ENCODE measurements around the gene GAP43. TPM values are rescaled to one million over a fixed set of nuclear protein-coding genes. Genes with fewer than 3 reads are reported as not detected.

The GAP43 gene
- total and polyA plus RNA-seq, 7 donors: 0.60 to 18.9 (median 7.7) TPM; not detected in 1

- Histone ChIP-seq H3K4me3 (no peak overlapping the region), H3K4me1 (no peaks in the 10 kb centered on the region), H3K36me3 (no peaks in the 10 kb centered on the region), H3K9me3 (no peaks in the 10 kb centered on the region), H3K27me3 (no peaks in the 10 kb centered on the region), H3K27ac (no peak overlapping the region)
- no peak for DNase-seq
- TF ChIP-seq CTCF (IDR thresholded peaks at IDR 0.05) (no peak), POLR2AphosphoS5 (IDR thresholded peaks at IDR 0.05) (no peak), EP300 (IDR thresholded peaks at IDR 0.05) (no peak), POLR2A (IDR thresholded peaks at IDR 0.05) (no peak)
- intact Hi-C loops (cut with DNase I): no loop called here
- 79 to 88% methylated on average over 3 of the region's 3 CpGs for WGBS, 2 donors
Measured at GRCh38 chr3:115709931-115710330, 86.6 kb downstream of the GAP43 start.

DNA sequence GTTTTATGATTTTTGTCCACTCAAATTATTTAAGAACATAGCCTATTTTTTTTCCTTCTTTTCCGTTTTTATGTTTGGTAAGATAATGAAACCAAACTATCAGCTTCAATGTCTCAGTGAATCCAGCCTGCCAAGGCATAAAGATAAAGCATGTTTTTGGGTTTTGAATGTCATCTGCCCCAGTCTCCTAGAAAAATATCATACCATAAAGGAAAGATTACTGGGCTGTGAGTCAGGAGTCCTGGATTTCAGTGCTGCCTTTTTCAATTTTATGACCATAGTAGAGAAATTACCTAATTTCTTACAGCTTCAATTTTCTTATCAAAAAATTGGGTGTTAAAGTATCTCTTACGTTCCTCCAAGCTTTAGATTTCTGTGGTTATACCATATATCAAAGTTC is 87.5 kb downstream of the GAP43 start:
- Histone ChIP-seq H3K4me1 (no peaks in the 10 kb centered on the region), H3K36me3 (no peaks in the 10 kb centered on the region), H3K27ac (no peak overlapping the region), H3K9me3 (no peaks in the 10 kb centered on the region), H3K4me3 (no peak overlapping the region), H3K27me3 (no peaks in the 10 kb centered on the region)
- intact Hi-C loops (cut with DNase I): no loop called here
- TF ChIP-seq POLR2A (IDR thresholded peaks at IDR 0.05) (no peak), POLR2AphosphoS5 (IDR thresholded peaks at IDR 0.05) (no peak), EP300 (IDR thresholded peaks at IDR 0.05) (no peak), CTCF (IDR thresholded peaks at IDR 0.05) (no peak)
- DNase-seq: no peak
- WGBS, 2 donors: 47 to 71% methylated on average over 2 of the region's 2 CpGs

- intact Hi-C loops (cut with DNase I): no loop called here
- Histone ChIP-seq H3K27me3 (no peaks in the 10 kb centered on the region), H3K27ac (no peak overlapping the region), H3K4me3 (no peak overlapping the region), H3K36me3 (no peaks in the 10 kb centered on the region), H3K9me3 (no peaks in the 10 kb centered on the region), H3K4me1 (no peaks in the 10 kb centered on the region)
- no peak for DNase-seq
- 0% methylated on average over 1 of the region's 1 CpG for WGBS, 2 donors
- TF ChIP-seq EP300 (IDR thresholded peaks at IDR 0.05): no peak
- no peak for TF ChIP-seq POLR2AphosphoS5 (IDR thresholded peaks at IDR 0.05)
- TF ChIP-seq POLR2A (IDR thresholded peaks at IDR 0.05): no peak
- no peak for TF ChIP-seq CTCF (IDR thresholded peaks at IDR 0.05)
Measured at GRCh38 chr3:115712871-115713270, 89.6 kb downstream of the GAP43 start.

GRCh38 chr3:115713284-115713683 is 90.0 kb downstream of the GAP43 start:
- intact Hi-C loops (cut with DNase I): no loop called here
- no peaks in the 10 kb centered on the region for H3K4me1 ChIP-seq
- DNase-seq: no peak
- TF ChIP-seq POLR2AphosphoS5 (IDR thresholded peaks at IDR 0.05) (no peak), EP300 (IDR thresholded peaks at IDR 0.05) (no peak), CTCF (IDR thresholded peaks at IDR 0.05) (no peak), POLR2A (IDR thresholded peaks at IDR 0.05) (no peak)
- H3K36me3 ChIP-seq: no peaks in the 10 kb centered on the region
- no peaks in the 10 kb centered on the region for H3K27me3 ChIP-seq
- no peak overlapping the region for H3K27ac ChIP-seq
- WGBS, 2 donors: 50 to 78% methylated on average over 5 of the region's 5 CpGs
- H3K9me3 ChIP-seq: no peaks in the 10 kb centered on the region
- H3K4me3 ChIP-seq: no peak overlapping the region

DNA sequence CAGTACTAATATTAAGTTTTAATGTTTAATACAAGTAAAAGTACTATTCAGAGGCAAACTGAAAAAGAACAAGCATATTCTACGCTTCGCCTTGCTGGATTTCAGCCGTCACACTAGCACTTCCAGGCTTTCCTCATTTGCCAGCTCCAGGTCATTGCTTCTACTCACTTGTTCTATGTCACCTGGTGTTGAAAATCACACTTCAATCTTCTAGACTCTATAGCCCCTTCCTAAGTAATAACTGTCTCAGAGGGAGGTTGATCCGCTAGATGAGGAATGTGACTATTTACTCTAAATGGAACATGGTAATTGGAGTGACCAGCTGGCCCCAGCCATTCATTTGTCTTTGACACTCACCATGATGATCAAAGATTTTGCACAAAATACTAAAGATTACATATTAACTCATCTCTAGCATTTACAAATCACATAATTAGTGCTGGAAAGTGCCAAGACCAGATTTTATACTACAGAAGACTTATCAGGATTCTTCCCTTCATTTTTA is 92.0 kb downstream of the GAP43 start:
- WGBS, 2 donors: 82 to 88% methylated on average over 4 of the region's 4 CpGs
- no peak for DNase-seq
- Histone ChIP-seq H3K4me1 (no peaks in the 10 kb centered on the region), H3K36me3 (no peaks in the 10 kb centered on the region), H3K27ac (no peak overlapping the region), H3K4me3 (no peak overlapping the region), H3K27me3 (no peaks in the 10 kb centered on the region), H3K9me3 (no peaks in the 10 kb centered on the region)
- TF ChIP-seq POLR2A (IDR thresholded peaks at IDR 0.05): no peak
- intact Hi-C loops (cut with DNase I): no loop called here
